Measurements from ENCODE around the gene CEMIP2.

DNA sequence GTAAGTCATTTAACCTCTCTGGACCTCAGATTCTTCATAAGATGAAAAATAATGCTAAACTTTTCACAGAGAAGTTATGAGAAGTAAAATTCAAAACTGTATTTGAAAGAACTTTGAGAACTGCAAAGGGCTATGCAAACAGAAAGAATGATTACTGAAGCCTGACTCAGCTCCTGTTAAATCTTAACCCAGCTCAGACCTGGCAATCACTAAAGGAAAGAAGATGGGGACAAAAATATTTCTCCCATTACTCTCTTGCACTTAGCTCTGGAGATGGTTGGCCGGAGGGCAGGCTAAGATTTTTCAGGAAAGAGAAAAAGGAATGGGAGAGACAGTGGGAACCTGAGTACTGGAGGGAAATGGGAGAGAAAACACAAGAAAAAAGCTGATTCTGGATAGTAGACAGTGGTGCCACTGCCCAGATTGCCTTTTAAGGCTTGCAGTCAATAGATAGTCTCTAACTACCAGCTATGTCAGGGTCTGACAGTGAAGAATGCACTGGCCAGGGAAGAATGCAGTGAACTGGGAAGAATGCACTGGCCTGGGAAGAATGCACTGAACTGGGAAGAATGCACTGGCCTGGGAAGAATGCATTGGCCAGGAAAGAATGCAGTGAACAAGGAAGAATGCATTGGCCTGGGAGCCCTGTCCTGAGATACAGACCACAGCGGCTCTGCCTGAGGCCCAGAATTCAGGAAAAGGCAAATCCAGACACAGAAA is 25.2 kb upstream of the CEMIP2 start:
- TF ChIP-seq POLR2A (IDR thresholded peaks at IDR 0.05) = no peak
- TF ChIP-seq, protein P1, sequence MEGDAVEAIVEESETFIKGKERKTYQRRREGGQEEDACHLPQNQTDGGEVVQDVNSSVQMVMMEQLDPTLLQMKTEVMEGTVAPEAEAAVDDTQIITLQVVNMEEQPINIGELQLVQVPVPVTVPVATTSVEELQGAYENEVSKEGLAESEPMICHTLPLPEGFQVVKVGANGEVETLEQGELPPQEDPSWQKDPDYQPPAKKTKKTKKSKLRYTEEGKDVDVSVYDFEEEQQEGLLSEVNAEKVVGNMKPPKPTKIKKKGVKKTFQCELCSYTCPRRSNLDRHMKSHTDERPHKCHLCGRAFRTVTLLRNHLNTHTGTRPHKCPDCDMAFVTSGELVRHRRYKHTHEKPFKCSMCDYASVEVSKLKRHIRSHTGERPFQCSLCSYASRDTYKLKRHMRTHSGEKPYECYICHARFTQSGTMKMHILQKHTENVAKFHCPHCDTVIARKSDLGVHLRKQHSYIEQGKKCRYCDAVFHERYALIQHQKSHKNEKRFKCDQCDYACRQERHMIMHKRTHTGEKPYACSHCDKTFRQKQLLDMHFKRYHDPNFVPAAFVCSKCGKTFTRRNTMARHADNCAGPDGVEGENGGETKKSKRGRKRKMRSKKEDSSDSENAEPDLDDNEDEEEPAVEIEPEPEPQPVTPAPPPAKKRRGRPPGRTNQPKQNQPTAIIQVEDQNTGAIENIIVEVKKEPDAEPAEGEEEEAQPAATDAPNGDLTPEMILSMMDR (IDR thresholded peaks at IDR 0.05) = no peak
